ENCODE results near the gene TSPAN12. TPM values are rescaled to one million over a fixed set of nuclear protein-coding genes. Genes with fewer than 3 reads are reported as not detected.

Gene TSPAN12
- 0.37 and 0.78 TPM in 2 replicates for total RNA-seq

GRCh38 chr7:120857588-120858573 is at the start of gene TSPAN12:
TSS of gene TSPAN12 (minus strand) at chr7:120858144. CDS start at chr7:120856763, 1,381 bp downstream.

Other genes starting within 250 kb of the TSPAN12 start
- 11.4 and 12.7 TPM in 2 replicates for gene ING3, start 92.6 kb upstream of the TSPAN12 start, total RNA-seq
- gene CPED1, start 130.6 kb upstream of the TSPAN12 start, total RNA-seq, result 29.0 and 47.9 TPM in 2 replicates

All from subcutaneous preadipocyte (primary cell).